BJ (cell line): Measurements from ENCODE around the gene VPS8. TPM values are rescaled to one million over a fixed set of nuclear protein-coding genes. Genes with fewer than 3 reads are reported as not detected.

ENCODE experiments used
- CTCF ChIA-PET: fragments of 350-600 bp; formaldehyde crosslinking; extraction: SDS; loops from one replicate; lab custom pipeline; 2021; ENCODE audit warnings: antibody characterized with exemption, inconsistent platforms; lab: Yijun Ruan, JAX
- POLR2A ChIA-PET: fragments of 300-600 bp; sonication (Branson Sonifier 250); formaldehyde crosslinking; extraction: SDS; loops from one replicate; lab custom pipeline; 2021; ENCODE audit warnings: antibody characterized with exemption; lab: Charles Lee
- DNase-seq: peaks from one replicate; pipeline ENCODE4 v3.0.0-alpha.2; 2011; ENCODE audit warnings: low read depth
- H3K27me3 ChIP-seq: 2 replicates; pipeline ENCODE4 v1.6.0; 2011; ENCODE audit warnings: low read length; ENCODE audit not compliant: control insufficient read depth, insufficient read depth
- H3K36me3 ChIP-seq: 2 replicates; pipeline ENCODE4 v1.5.1; 2011; ENCODE audit warnings: low read length; ENCODE audit not compliant: control insufficient read depth, insufficient read depth
- H3K4me3 ChIP-seq: 2 replicates; pipeline ENCODE4 v1.5.1; 2011; ENCODE audit warnings: low read depth, mild to moderate bottlenecking, control low read depth, low read length
- polyA plus RNA-seq: library from polyadenylated mRNA; depleted of rRNA; stranded (reverse); fragments of >200 nt; gene quantifications from 2 replicates; pipeline ENCODE4 v1.2.3, GENCODE V29; 2011
- TF ChIP-seq, protein P1 (sequence below): IDR thresholded peaks from 2 replicates; pipeline ENCODE4 v1.5.1; 2011; ENCODE audit warnings: low read depth, mild to moderate bottlenecking, control low read depth, inconsistent platforms, low read length, moderate library complexity; ENCODE audit not compliant: insufficient read depth

VPS8 gene
- polyA plus RNA-seq, 1 experiment: 14.3 TPM

DNA sequence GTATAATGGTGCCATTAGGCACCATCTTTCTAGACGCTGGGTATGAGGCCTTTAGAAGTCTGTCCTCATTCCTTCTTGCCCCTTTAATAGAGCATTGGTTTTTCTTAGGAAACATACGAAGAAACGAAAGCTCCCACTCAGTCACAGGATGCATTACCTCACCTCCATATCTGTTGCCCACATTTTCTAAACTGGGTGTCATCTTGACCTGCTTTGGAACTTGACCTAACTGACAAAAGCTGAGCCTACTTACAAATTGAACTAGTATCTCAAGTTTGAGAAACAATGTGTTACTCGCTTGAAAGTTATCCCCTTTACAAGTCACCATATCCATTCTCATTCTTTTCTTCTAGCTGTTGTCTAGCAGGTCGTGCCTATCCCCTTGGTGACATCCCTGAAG lies 102.7 kb downstream of the VPS8 start:
- Histone ChIP-seq H3K27me3 (no peaks in the 10 kb centered on the region), H3K4me3 (no peak overlapping the region), H3K36me3 (no peaks in the 10 kb centered on the region)
- POLR2A ChIA-PET: no interaction called here
- TF ChIP-seq, protein P1, sequence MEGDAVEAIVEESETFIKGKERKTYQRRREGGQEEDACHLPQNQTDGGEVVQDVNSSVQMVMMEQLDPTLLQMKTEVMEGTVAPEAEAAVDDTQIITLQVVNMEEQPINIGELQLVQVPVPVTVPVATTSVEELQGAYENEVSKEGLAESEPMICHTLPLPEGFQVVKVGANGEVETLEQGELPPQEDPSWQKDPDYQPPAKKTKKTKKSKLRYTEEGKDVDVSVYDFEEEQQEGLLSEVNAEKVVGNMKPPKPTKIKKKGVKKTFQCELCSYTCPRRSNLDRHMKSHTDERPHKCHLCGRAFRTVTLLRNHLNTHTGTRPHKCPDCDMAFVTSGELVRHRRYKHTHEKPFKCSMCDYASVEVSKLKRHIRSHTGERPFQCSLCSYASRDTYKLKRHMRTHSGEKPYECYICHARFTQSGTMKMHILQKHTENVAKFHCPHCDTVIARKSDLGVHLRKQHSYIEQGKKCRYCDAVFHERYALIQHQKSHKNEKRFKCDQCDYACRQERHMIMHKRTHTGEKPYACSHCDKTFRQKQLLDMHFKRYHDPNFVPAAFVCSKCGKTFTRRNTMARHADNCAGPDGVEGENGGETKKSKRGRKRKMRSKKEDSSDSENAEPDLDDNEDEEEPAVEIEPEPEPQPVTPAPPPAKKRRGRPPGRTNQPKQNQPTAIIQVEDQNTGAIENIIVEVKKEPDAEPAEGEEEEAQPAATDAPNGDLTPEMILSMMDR: no peak
- CTCF ChIA-PET: interaction anchor here (0.5 to 1.1 kb wide), 2 partner anchors 134 to 258 kb away, joined by 3 read pairs; no protein-coding TSS in a partner anchor
- no peak for DNase-seq

DNA sequence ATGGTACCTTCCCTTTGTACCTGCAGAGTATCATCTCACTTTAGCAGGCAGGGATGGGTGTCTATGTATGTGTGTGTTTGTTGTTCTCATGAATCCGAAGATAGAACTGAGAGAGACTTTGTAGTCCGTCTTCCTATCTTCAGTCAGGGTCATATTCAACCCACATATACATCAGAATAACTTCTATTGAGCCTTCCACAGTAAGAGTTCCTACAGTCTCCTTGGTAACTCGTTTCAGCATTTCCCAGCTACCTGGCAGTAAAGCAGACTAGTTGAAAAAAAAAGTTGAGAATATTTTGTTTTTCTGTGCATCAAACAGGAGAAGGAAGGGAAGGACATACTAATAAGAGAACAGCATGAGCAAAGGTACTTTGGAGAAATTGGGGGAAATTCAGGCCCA lies 106.8 kb downstream of the VPS8 start:
- POLR2A ChIA-PET: no interaction called here
- TF ChIP-seq, protein P1: no peak
- CTCF ChIA-PET: no interaction called here
- H3K27me3 ChIP-seq: no peaks in the 10 kb centered on the region
- no peak overlapping the region for H3K4me3 ChIP-seq
- no peaks in the 10 kb centered on the region for H3K36me3 ChIP-seq
- no peak for DNase-seq

DNA sequence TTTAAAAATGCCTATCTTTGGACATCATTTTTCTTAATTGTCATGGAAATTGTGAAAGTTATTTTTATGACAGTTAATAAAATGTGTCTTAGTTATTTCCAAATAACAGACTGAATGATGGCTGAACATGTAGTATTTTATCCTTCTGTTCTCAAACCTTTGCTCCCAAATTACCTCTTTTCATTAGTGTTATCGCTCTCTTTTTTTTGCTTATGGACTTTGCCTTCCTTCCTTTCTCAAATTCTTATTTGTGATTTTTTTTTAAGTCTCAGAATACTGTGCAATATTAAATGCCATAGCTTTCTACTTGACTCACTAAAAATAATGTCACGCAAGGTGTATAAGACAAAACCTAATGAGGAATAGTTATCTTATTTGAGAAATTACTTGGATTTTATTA lies 107.7 kb downstream of the VPS8 start:
- Histone ChIP-seq H3K27me3 (no peaks in the 10 kb centered on the region), H3K36me3 (no peaks in the 10 kb centered on the region), H3K4me3 (no peak overlapping the region)
- ChIA-PET POLR2A (no interaction called here), CTCF (no interaction called here)
- DNase-seq: no peak
- TF ChIP-seq, protein P1: no peak

DNA sequence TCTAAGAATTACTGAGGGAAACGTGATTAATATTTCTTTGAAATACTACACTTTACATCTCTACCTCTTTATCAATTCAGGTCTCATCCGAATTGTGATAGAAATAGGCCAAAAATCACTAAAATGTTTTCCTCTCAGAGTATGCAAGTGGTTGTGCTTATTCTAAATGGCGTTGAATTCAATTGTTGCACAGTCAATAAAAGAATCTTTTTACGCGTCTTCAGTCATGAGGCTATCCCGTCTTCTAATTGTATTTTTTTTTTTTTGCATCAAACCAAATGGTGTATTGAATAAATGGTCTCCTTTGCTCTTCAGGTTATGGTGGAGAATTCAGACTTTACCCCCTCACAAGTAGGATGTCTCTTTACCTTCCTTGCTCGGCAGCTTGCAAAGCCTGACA lies 112.6 kb downstream of the VPS8 start:
- ChIA-PET POLR2A (no interaction called here), CTCF (no interaction called here)
- no peaks in the 10 kb centered on the region for H3K36me3 ChIP-seq
- H3K27me3 ChIP-seq: no peaks in the 10 kb centered on the region
- TF ChIP-seq, protein P1: no peak
- no peak overlapping the region for H3K4me3 ChIP-seq
- DNase-seq: no peak

DNA sequence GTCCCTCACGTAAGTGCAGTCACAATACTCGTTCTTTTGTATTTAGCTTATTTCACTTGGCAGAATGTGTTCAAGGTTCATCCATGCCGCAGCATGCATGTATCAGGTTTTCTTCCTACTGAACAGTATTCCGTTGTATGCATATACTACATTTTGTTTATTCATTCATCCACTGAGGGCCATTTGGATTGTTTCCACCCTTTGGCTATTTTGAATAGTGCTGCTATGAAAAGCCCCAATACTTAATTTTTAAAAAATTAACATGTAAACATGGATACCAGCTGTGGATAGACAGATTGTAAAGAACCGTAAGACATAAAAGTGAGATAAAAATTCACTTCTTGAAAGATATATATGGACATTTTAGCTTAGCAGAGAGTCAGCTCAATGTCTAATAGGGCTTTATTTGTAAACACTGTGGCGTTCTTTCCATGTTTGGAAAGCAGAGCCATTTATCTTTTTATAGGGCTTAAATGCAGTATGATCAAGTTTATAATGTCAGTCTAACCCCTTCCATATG lies 115.9 kb downstream of the VPS8 start:
- Histone ChIP-seq H3K36me3 (no peaks in the 10 kb centered on the region), H3K4me3 (no peak overlapping the region), H3K27me3 (no peaks in the 10 kb centered on the region)
- TF ChIP-seq, protein P1: no peak
- POLR2A ChIA-PET: no interaction called here
- CTCF ChIA-PET: interaction anchor here (0.6 kb wide), 1 partner anchor 296 kb away, joined by 3 read pairs; no protein-coding TSS in a partner anchor
- no peak for DNase-seq
